Thoracic aorta (tissue), 2 donors: ENCODE results near the gene CCDC182. TPM values are rescaled to one million over a fixed set of nuclear protein-coding genes. Genes with fewer than 3 reads are reported as not detected.

Source experiments
- ATAC-seq: fragments of 150-250 bp; one replicate; pipeline ENCODE4 v1.8.0; 2017; ENCODE audit warnings: low read depth; ENCODE audit not compliant: insufficient number of reproducible peaks, low FRiP score
- DNase-seq: peaks from one replicate; pipeline ENCODE4 v3.0.0-alpha.2; 2020; ENCODE audit warnings: low spot score
- H3K27ac ChIP-seq, 2 donors: fragments of 200-600 bp; sonication (generic); 1 replicate in 1 of 2; 2 replicates in 1 of 2; pipeline ENCODE4 v1.5.1; 2016; ENCODE audit warnings: mild to moderate bottlenecking in 2 of 2, moderate library complexity in 2 of 2
- H3K27me3 ChIP-seq: fragments of 200-600 bp; sonication (generic); replicated peaks from 2 replicates; pipeline ENCODE4 v1.6.0; 2016; ENCODE audit warnings: mild to moderate bottlenecking; ENCODE audit not compliant: insufficient read depth
- H3K36me3 ChIP-seq: fragments of 200-600 bp; sonication (generic); one replicate; pipeline ENCODE4 v1.5.1; 2016
- H3K4me1 ChIP-seq, 2 donors: fragments of 200-600 bp; sonication (generic); 1 replicate in 1 of 2; 2 replicates in 1 of 2; pipeline versions ENCODE4 v1.5.1 to v1.6.0; 2016; ENCODE audit warnings: low read depth in 2 of 2, mild to moderate bottlenecking in 1 of 2; ENCODE audit not compliant: control insufficient read depth in 1 of 2
- H3K4me3 ChIP-seq: fragments of 200-600 bp; sonication (generic); 2 replicates; pipeline ENCODE4 v1.5.1; 2016; ENCODE audit warnings: mild to moderate bottlenecking
- H3K9me3 ChIP-seq: fragments of 200-600 bp; sonication (generic); 2 replicates; pipeline ENCODE4 v1.5.1; 2016
- CTCF ChIP-seq: fragments of 200-600 bp; sonication (generic); IDR thresholded peaks from one replicate; pipeline ENCODE4 v1.5.1; 2019; ENCODE audit warnings: antibody characterized with exemption
- total RNA-seq, 2 donors: library from RNA; depleted of rRNA; stranded (reverse); fragments of >200 nt; gene quantifications; one replicate each; pipeline versions ENCODE4 v1.1.0 to v1.2.3, GENCODE V29; 2016

CCDC182 gene
- total RNA-seq, 2 donors from 2014 or later = not detected

- no peak for ATAC-seq
- H3K9me3 ChIP-seq = no peaks in the 10 kb centered on the region
- H3K4me3 ChIP-seq = no peak overlapping the region
Measured at GRCh38 chr17:57758654-57759053, 13.6 kb upstream of the CCDC182 start.

GRCh38 chr17:57757735-57758134 lies 12.6 kb upstream of the CCDC182 start:
- ATAC-seq = no peak
- Histone ChIP-seq H3K27ac (no peak overlapping the region), H3K36me3 (no peaks in the 10 kb centered on the region), H3K4me1 (no peaks in the 10 kb centered on the region), H3K9me3 (no peaks in the 10 kb centered on the region), H3K4me3 (no peak overlapping the region), H3K27me3 (no peaks in the 10 kb centered on the region)
- TF ChIP-seq CTCF = no peak
- no peak for DNase-seq

More at GRCh38 chr17:57758654-57759053, 13.6 kb upstream of the CCDC182 start:
- DNase-seq = no peak
- Histone ChIP-seq H3K27me3 (no peaks in the 10 kb centered on the region), H3K27ac (no peak overlapping the region), H3K36me3 (no peaks in the 10 kb centered on the region), H3K4me1 (no peaks in the 10 kb centered on the region)
- no peak for TF ChIP-seq CTCF

GRCh38 chr17:57756951-57757350 lies 11.9 kb upstream of the CCDC182 start:
- Histone ChIP-seq H3K4me1 (no peaks in the 10 kb centered on the region), H3K27me3 (no peaks in the 10 kb centered on the region), H3K27ac (no peak overlapping the region), H3K36me3 (no peaks in the 10 kb centered on the region), H3K9me3 (no peaks in the 10 kb centered on the region), H3K4me3 (no peak overlapping the region)
- DNase-seq (no peak), ATAC-seq (no peak)
- TF ChIP-seq CTCF = no peak

GRCh38 chr17:57755480-57756070 lies 10.5 kb upstream of the CCDC182 start:
- H3K27me3 ChIP-seq = no peaks in the 10 kb centered on the region
- no peaks in the 10 kb centered on the region for H3K4me1 ChIP-seq
- TF ChIP-seq CTCF = no peak
- DNase-seq (no peak), ATAC-seq (no peak)
- no peak overlapping the region for H3K27ac ChIP-seq
- H3K36me3 ChIP-seq = no peaks in the 10 kb centered on the region
- no peaks in the 10 kb centered on the region for H3K9me3 ChIP-seq
- no peak overlapping the region for H3K4me3 ChIP-seq

- Histone ChIP-seq H3K27ac (no peak overlapping the region), H3K36me3 (no peaks in the 10 kb centered on the region), H3K9me3 (no peaks in the 10 kb centered on the region), H3K4me3 (no peak overlapping the region), H3K4me1 (no peaks in the 10 kb centered on the region), H3K27me3 (no peaks in the 10 kb centered on the region)
- no peak for TF ChIP-seq CTCF
- DNase-seq (no peak), ATAC-seq (no peak)
Measured at GRCh38 chr17:57752031-57752905, 7.2 kb upstream of the CCDC182 start.
